Breast epithelium (tissue), 3 donors: ENCODE data around the gene TEX36.

Source experiments
- POLR2A ChIP-seq: fragments of 450-650 bp; IDR thresholded peaks from one replicate; pipeline ENCODE4 v1.6.1; 2016; ENCODE audit warnings: antibody characterized with exemption, mild to moderate bottlenecking, moderate library complexity
- POLR2AphosphoS5 ChIP-seq, 3 donors: sonication (generic); formaldehyde crosslinking; IDR thresholded peaks; one replicate each; pipeline ENCODE4 v1.6.1; 2017; ENCODE audit warnings: antibody characterized with exemption in 3 of 3
- TF ChIP-seq, protein P1 (sequence below), 3 donors: fragments of 450-650 bp; IDR thresholded peaks; one replicate each; pipeline ENCODE4 v1.5.1; 2016 to 2017; ENCODE audit warnings: antibody characterized with exemption in 3 of 3, mild to moderate bottlenecking in 3 of 3, moderate library complexity in 3 of 3

DNA sequence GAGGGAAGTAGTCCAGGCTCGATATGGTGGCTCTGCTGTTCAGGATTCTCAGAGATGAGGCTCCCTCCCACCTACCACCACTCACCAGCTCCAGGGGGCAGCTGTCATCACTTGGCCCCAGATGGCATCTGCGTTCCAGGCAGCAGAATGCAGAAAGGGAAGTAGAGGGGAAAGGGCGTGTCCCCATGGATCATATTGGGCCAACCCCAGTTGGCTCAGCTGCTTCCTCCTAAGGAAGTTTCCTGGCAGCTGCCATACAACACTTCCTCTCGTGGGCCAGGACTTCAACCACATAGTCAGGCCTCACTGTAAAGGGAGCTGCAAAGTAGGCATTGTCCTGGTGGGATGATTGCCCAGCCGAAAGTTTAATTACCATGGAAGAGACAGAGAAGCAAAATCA lies 1.6 kb upstream of the TEX36 start:
- TF ChIP-seq, protein P1, sequence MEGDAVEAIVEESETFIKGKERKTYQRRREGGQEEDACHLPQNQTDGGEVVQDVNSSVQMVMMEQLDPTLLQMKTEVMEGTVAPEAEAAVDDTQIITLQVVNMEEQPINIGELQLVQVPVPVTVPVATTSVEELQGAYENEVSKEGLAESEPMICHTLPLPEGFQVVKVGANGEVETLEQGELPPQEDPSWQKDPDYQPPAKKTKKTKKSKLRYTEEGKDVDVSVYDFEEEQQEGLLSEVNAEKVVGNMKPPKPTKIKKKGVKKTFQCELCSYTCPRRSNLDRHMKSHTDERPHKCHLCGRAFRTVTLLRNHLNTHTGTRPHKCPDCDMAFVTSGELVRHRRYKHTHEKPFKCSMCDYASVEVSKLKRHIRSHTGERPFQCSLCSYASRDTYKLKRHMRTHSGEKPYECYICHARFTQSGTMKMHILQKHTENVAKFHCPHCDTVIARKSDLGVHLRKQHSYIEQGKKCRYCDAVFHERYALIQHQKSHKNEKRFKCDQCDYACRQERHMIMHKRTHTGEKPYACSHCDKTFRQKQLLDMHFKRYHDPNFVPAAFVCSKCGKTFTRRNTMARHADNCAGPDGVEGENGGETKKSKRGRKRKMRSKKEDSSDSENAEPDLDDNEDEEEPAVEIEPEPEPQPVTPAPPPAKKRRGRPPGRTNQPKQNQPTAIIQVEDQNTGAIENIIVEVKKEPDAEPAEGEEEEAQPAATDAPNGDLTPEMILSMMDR (IDR thresholded peaks at IDR 0.05) = no peak
- TF ChIP-seq POLR2AphosphoS5 (IDR thresholded peaks at IDR 0.05) = no peak
- no peak for TF ChIP-seq POLR2A
